Endothelial cell (in vitro differentiated cells): ENCODE results near the gene ZDHHC22. TPM values are rescaled to one million over a fixed set of nuclear protein-coding genes. Genes with fewer than 3 reads are reported as not detected.

ENCODE experiments used
- DNase-seq: peaks from one replicate; pipeline ENCODE4 v3.0.0; 2021; ENCODE audit warnings: low spot score
- H3K27ac Mint-ChIP-seq: one replicate; pipeline ENCODE4 v1.8.0; 2021; ENCODE audit warnings: mixed read lengths, inconsistent platforms; ENCODE audit not compliant: unreplicated experiment
- H3K27me3 Mint-ChIP-seq: one replicate; pipeline ENCODE4 v1.8.0; 2021; ENCODE audit warnings: mild to moderate bottlenecking, moderate library complexity, mixed read lengths, inconsistent platforms; ENCODE audit not compliant: unreplicated experiment
- H3K36me3 Mint-ChIP-seq: one replicate; pipeline ENCODE4 v1.8.0; 2021; ENCODE audit warnings: mild to moderate bottlenecking, low read depth, mixed read lengths, inconsistent platforms; ENCODE audit not compliant: unreplicated experiment
- H3K4me1 Mint-ChIP-seq: one replicate; pipeline ENCODE4 v1.8.0; 2021; ENCODE audit warnings: mild to moderate bottlenecking, mixed read lengths, inconsistent platforms; ENCODE audit not compliant: unreplicated experiment
- H3K4me3 Mint-ChIP-seq: one replicate; pipeline ENCODE4 v1.8.0; 2021; ENCODE audit warnings: mild to moderate bottlenecking, mixed read lengths, inconsistent platforms; ENCODE audit not compliant: unreplicated experiment
- H3K9me3 Mint-ChIP-seq: one replicate; pipeline ENCODE4 v1.8.0; 2021; ENCODE audit warnings: mixed read lengths, inconsistent platforms; ENCODE audit not compliant: unreplicated experiment
- total RNA-seq: library from RNA; stranded (reverse); fragmentation: NEBNext Ultra II Directional; extraction: Animal tissue kit (Norgen Biotek cat#: 25700); gene quantifications from one replicate; pipeline ENCODE4 v1.2.1, GENCODE V29; 2021; ENCODE audit not compliant: unreplicated experiment
- TF ChIP-seq, protein P1 (sequence below): fragments of 200-600 bp; sonication (generic); IDR thresholded peaks from one replicate; pipeline ENCODE4 v1.5.0; 2021; ENCODE audit warnings: antibody characterized with exemption; ENCODE audit not compliant: unreplicated experiment

ZDHHC22 gene
- total RNA-seq, 1 donor from 2014 or later: 12.0 TPM

DNA sequence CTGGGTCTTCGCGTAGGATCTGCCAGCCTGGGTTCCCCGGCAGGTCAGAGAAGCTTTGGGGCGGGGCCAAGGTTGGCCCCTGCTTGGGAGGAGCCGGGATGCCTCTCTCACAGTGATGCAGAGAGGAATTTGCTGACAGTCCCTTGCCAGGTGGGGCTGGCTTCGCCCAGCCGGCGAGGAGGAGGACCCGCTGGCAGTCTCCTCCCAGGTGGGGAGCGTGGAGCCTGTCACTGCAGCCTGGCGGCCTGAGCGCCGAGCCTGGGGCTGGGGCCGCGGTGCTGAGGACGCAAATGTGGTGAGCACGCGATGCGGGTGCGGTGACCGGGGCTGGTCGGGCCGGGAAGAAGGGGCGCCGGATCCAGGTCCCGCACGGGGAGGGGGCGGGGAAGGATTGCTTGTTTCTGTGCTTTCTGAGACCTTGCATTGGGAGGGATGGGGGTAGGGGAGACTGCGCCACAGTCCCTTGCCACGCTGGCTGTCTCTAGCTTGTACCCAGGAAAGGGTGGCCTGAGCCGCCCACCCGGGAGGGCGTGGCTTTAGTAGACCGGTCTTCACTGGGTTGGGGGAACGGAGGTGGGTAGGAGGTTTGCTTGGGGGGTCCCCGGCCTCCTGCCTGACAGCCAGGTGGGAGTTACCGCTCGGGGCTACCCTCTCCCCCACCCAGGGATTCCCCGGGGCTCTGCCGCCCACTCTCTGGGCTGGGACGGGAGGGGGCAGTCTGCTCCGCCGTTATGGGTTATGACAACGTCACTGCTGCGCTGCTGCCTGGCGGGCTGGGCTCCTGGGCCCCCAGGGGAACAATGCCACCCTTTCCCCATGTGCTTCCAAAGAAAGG is 40.2 kb upstream of the ZDHHC22 start, which contains the start of gene TMEM63C:
TSS of gene TMEM63C (plus strand) at position 196 of the 835 bp plus-strand sequence. CDS start 37,016 bp downstream, outside the sequence.
- no peaks in the 10 kb centered on the region for H3K9me3 Mint-ChIP-seq
- H3K27ac Mint-ChIP-seq: no peak within 1 kb of the TSS
- peaks cover 5% of the 10 kb centered on the region for H3K36me3 Mint-ChIP-seq
- peaks cover 28% of the 10 kb centered on the region for H3K4me1 Mint-ChIP-seq
- peak within 1 kb of the TSS; percentile 59 for H3K4me3 Mint-ChIP-seq
- TF ChIP-seq, protein P1, sequence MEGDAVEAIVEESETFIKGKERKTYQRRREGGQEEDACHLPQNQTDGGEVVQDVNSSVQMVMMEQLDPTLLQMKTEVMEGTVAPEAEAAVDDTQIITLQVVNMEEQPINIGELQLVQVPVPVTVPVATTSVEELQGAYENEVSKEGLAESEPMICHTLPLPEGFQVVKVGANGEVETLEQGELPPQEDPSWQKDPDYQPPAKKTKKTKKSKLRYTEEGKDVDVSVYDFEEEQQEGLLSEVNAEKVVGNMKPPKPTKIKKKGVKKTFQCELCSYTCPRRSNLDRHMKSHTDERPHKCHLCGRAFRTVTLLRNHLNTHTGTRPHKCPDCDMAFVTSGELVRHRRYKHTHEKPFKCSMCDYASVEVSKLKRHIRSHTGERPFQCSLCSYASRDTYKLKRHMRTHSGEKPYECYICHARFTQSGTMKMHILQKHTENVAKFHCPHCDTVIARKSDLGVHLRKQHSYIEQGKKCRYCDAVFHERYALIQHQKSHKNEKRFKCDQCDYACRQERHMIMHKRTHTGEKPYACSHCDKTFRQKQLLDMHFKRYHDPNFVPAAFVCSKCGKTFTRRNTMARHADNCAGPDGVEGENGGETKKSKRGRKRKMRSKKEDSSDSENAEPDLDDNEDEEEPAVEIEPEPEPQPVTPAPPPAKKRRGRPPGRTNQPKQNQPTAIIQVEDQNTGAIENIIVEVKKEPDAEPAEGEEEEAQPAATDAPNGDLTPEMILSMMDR: no peak
- H3K27me3 Mint-ChIP-seq: peaks cover 3% of the 10 kb centered on the region
- DNase-seq: peak; percentile 64

DNA sequence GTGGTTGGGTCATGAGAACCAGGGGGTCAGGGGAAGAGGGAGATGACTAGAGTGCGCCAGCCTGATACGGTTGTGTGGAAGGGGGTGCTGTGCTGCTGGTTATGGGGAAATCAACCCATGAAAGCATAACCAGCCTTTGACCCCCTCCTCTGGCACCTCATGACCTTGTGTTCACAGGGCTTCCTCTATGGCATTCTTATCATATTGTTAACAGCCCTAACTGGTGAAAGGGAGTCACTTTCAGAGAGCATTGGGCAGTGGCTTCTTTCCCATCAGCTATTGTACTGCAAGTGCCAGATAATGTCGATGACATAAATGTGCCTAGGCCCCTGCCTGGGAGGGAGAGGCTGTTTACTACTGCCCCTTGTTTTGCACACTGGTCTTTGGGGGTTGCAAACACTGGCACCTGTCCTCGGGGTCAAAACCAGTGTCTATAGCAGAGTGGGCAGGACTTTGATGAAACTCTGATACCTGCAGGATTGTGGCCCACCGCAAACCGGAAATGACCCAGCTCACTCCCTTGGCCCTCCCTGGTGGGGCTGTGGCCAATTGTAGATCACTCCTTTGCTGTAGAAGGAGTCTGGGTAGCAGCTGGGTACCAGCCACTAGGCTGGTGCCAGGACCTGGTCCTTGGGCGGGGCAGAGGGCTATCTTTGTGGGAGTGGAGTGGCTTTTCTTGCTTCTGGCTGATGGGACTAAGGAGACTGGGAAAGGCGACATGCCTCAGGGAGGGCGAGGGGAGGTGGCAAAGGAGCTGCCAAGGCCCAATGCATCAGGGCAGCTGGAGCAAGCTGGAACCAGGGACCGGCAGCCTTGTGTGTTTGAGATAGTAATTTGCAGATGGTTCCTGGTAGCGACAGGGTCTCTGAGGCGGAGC is 39.4 kb upstream of the ZDHHC22 start:
- no peaks in the 10 kb centered on the region for H3K9me3 Mint-ChIP-seq
- H3K36me3 Mint-ChIP-seq: peaks cover 5% of the 10 kb centered on the region
- H3K4me3 Mint-ChIP-seq: peak overlapping the region; percentile 37
- TF ChIP-seq, protein P1: no peak
- peaks cover 3% of the 10 kb centered on the region for H3K27me3 Mint-ChIP-seq
- H3K27ac Mint-ChIP-seq: no peak overlapping the region
- no peak for DNase-seq
- peaks cover 28% of the 10 kb centered on the region for H3K4me1 Mint-ChIP-seq

DNA sequence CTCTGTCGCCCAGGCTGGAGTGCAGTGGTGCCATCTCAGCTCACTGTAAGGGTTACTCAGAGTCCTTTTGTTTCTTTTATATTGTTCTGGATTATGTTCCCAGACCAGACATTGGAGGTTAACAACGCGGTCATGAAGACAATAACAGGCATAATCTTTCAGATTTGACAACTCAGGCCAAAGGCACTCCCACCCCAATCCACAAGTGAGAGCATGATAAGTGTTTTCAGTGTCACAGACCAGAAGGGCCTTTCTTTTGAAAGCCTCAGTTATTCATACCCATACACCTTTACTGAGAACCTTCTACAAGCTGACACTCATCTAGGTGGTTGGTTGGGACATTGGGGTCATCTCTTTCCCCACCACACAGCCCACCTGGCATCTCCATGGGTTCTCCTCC is 37.1 kb upstream of the ZDHHC22 start:
- no peak for DNase-seq
- H3K27ac Mint-ChIP-seq: no peak overlapping the region
- TF ChIP-seq, protein P1: no peak
- H3K4me1 Mint-ChIP-seq: peaks cover 19% of the 10 kb centered on the region
- H3K27me3 Mint-ChIP-seq: peaks cover 5% of the 10 kb centered on the region
- H3K36me3 Mint-ChIP-seq: peaks cover 5% of the 10 kb centered on the region
- H3K4me3 Mint-ChIP-seq: no peak overlapping the region
- no peaks in the 10 kb centered on the region for H3K9me3 Mint-ChIP-seq

DNA sequence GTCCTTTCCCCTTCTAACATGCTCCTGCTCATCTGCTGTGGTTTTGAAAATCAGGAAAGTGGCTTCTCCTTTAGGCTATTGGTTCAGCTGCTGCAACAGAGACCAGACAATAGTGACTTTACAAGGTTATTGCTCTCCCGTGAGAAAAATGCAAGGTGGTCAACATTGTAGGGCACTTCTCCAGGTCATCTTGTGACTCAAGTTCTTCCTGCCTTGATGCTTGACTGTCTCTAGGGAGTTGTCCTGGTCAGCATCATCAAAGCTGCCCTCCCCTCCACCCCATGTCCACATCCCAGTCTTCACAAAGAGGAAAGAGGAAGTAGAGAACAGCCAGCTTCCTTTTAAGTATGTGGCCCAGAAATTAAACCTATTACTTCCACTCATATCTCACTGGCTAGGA is 36.1 kb upstream of the ZDHHC22 start:
- H3K9me3 Mint-ChIP-seq: no peaks in the 10 kb centered on the region
- no peak overlapping the region for H3K4me3 Mint-ChIP-seq
- no peak for DNase-seq
- H3K27me3 Mint-ChIP-seq: peaks cover 3% of the 10 kb centered on the region
- H3K27ac Mint-ChIP-seq: peak overlapping the region; percentile 62
- peaks cover 11% of the 10 kb centered on the region for H3K4me1 Mint-ChIP-seq
- TF ChIP-seq, protein P1: no peak
- H3K36me3 Mint-ChIP-seq: peaks cover 5% of the 10 kb centered on the region
